Measurements from ENCODE around the gene CRAMP1.

DNA sequence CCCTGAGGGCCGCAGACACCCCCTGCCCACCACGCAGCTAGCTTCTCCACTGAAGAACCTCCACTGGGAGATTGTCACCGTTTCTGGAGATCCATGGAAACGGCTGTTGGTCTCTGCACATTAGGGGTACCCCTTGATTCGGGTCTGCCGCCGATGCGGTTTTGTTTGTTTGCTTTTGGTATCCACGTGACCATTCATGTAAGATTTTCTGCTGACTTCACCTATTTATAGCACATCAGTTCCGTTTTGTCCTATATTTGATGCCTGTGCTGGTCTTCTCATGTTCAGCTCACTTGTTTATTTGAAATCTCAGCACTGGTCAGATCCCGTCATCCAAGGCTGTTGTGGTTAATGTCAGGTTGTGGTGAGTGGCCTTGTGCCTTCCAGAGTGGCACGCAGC is 21.1 kb downstream of the CRAMP1 start:
- TF ChIP-seq, protein P1, sequence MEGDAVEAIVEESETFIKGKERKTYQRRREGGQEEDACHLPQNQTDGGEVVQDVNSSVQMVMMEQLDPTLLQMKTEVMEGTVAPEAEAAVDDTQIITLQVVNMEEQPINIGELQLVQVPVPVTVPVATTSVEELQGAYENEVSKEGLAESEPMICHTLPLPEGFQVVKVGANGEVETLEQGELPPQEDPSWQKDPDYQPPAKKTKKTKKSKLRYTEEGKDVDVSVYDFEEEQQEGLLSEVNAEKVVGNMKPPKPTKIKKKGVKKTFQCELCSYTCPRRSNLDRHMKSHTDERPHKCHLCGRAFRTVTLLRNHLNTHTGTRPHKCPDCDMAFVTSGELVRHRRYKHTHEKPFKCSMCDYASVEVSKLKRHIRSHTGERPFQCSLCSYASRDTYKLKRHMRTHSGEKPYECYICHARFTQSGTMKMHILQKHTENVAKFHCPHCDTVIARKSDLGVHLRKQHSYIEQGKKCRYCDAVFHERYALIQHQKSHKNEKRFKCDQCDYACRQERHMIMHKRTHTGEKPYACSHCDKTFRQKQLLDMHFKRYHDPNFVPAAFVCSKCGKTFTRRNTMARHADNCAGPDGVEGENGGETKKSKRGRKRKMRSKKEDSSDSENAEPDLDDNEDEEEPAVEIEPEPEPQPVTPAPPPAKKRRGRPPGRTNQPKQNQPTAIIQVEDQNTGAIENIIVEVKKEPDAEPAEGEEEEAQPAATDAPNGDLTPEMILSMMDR (IDR thresholded peaks at IDR 0.05) = no peak
- no peak for TF ChIP-seq POLR2AphosphoS5 (IDR thresholded peaks at IDR 0.05; ENCODE audit: low read depth, low read length)
